ENCODE results near the gene TLR9.
A peak's percentile ranks its signal among the peaks of the same experiment; 100 is the strongest.

The TLR9 gene

DNA sequence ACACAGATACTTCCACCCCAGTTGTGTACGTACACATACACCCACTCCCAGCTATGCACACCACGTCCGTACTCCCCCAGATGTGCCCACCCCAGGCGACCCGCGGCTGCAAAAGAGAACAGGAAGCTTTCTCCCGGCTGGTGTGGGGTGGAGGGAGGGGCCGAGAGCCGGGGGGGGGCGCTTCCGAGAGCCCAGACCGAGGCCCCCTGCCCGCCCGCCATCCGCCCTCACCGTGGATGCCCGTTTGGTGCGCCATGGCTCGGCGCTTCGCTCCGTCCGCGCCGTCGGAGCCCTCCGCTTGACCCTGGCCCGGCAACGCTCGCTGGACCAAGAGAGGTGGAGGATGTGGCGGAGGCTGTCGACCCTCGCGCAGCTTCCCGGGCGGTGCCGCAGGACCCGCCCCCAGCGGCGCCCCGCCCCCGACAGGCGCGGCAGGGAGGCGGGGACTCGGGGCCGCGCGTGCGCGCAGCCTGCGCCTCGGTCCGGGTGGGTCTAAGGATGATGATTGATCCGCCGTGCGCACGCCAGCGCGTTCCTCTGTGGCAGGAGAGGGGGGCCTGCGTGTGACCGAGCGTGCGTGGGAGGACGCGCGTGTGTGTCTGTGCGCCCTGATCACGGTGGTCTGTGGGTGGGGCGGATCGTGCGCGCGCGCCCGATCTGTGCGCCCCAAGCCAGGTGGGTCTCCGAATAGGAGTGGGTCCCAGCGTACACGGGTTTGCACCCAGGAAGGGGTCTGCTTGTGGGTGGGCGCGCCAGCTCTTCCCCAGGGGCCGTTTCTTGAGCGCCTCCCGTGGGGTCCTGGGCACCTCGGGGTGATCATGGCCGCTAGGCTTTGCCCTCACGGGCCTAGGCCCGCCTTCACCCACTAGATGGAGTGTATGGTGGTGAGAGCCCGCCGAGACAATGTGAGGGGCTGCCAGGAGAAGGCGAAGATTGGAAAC is 13.6 kb upstream of the TLR9 start, which contains the start of gene TWF2:
Gene TWF2 (minus strand): TSS at position 398 of the 941 bp plus-strand sequence. CDS start 142 bp downstream, at position 256.
- peaks cover 34% of the 10 kb centered on the region for H3K4me1 ChIP-seq (ENCODE audit: low read depth, poor library complexity, severe bottlenecking)
- no peaks in the 10 kb centered on the region for H4K20me1 ChIP-seq (ENCODE audit: insufficient read depth)
- H3K36me3 ChIP-seq (ENCODE audit: insufficient read depth): no peaks in the 10 kb centered on the region
- H3K27ac ChIP-seq: peak within 1 kb of the TSS; percentile 44
- H3K27me3 ChIP-seq (ENCODE audit: insufficient read depth, low read depth): no peaks in the 10 kb centered on the region
- TF ChIP-seq, protein P1, sequence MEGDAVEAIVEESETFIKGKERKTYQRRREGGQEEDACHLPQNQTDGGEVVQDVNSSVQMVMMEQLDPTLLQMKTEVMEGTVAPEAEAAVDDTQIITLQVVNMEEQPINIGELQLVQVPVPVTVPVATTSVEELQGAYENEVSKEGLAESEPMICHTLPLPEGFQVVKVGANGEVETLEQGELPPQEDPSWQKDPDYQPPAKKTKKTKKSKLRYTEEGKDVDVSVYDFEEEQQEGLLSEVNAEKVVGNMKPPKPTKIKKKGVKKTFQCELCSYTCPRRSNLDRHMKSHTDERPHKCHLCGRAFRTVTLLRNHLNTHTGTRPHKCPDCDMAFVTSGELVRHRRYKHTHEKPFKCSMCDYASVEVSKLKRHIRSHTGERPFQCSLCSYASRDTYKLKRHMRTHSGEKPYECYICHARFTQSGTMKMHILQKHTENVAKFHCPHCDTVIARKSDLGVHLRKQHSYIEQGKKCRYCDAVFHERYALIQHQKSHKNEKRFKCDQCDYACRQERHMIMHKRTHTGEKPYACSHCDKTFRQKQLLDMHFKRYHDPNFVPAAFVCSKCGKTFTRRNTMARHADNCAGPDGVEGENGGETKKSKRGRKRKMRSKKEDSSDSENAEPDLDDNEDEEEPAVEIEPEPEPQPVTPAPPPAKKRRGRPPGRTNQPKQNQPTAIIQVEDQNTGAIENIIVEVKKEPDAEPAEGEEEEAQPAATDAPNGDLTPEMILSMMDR (conservative IDR thresholded peaks at IDR 0.05; ENCODE audit: low read depth, low read length): no peak
- peak within 1 kb of the TSS; percentile 54 for H3K4me2 ChIP-seq
- peak within 1 kb of the TSS; percentile 64 for H2AFZ ChIP-seq (ENCODE audit: low read depth)
- H3K9ac ChIP-seq: peak within 1 kb of the TSS; percentile 59
- H3K79me2 ChIP-seq (ENCODE audit: insufficient read depth, low read depth): no peaks in the 10 kb centered on the region
- peak within 1 kb of the TSS; percentile 7 for H3K4me3 ChIP-seq (IDR thresholded peaks at IDR 0.05; ENCODE audit: insufficient read depth, low read depth, low read length)

DNA sequence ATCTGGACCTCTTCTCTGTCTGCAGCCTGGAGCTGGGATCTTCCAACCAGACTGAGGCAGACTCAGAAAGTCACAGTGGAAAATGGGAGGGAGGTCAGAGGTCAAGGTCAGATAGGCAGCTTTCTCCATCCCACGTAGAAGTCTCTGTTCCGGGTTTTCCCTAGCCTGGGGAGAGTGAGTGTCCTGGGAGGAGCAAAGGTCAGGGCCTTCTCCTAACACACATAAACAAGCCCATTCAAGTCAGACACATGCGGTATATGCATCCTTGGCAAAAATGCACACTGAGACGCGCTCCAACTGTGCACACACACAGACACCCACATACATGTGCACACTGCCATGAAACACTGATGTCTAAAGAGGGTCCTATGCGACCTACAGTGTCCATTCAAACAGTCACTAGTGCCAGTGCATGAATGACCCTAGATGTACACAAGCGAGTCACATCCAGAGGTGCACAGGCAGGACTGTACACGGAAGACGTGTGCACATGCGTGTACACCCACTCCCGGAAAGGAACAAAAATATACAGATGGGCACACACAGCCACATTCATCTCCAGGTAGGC is 12.8 kb upstream of the TLR9 start:
- Histone ChIP-seq H3K4me2 (peak overlapping the region; percentile 45; the same call in 1 of the 2 replicates), H3K9ac (no peak overlapping the region; the same call in 1 of the 2 replicates), H3K4me3 (IDR thresholded peaks at IDR 0.05; ENCODE audit: insufficient read depth, low read depth, low read length) (peak overlapping the region; percentile 7), H3K36me3 (ENCODE audit: insufficient read depth) (no peaks in the 10 kb centered on the region), H4K20me1 (ENCODE audit: insufficient read depth) (no peaks in the 10 kb centered on the region), H3K27me3 (ENCODE audit: insufficient read depth, low read depth) (no peaks in the 10 kb centered on the region), H3K79me2 (ENCODE audit: insufficient read depth, low read depth) (no peaks in the 10 kb centered on the region), H3K27ac (no peak overlapping the region), H2AFZ (ENCODE audit: low read depth) (peak overlapping the region; percentile 64), H3K4me1 (ENCODE audit: low read depth, poor library complexity, severe bottlenecking) (peaks cover 34% of the 10 kb centered on the region)
- TF ChIP-seq, protein P1 (conservative IDR thresholded peaks at IDR 0.05; ENCODE audit: low read depth, low read length): no peak

DNA sequence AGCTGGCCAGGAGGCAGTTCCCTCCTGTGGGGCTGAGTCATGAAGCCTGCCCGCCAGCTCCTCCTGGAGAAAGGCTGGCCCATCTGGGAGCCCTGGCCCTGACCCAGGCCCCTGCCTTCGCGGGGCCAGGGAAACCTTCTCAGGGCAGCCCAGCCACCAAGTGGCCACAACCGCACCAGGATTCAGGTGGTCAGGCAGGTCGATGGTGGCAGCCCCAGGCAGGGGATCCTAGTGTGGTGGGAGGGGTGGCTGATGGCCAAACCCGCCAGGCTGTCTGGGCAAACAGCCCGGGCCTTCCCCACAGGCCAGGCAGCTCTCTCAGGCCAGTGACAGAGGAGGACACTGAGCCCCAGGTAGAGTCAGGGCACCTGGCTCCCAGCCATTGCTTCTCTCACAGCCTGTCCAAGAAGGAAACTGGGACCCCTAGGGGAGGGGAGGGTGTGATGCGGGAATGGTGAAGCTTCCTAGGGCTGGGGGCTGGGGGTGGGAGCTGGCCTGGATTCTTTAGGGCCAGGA is 12.3 kb upstream of the TLR9 start:
- Histone ChIP-seq H2AFZ (ENCODE audit: low read depth) (no peak overlapping the region), H3K4me3 (IDR thresholded peaks at IDR 0.05; ENCODE audit: insufficient read depth, low read depth, low read length) (peak overlapping the region; percentile 7), H3K9ac (no peak overlapping the region), H4K20me1 (ENCODE audit: insufficient read depth) (no peaks in the 10 kb centered on the region), H3K27me3 (ENCODE audit: insufficient read depth, low read depth) (no peaks in the 10 kb centered on the region), H3K27ac (no peak overlapping the region), H3K79me2 (ENCODE audit: insufficient read depth, low read depth) (no peaks in the 10 kb centered on the region), H3K4me1 (ENCODE audit: low read depth, poor library complexity, severe bottlenecking) (peaks cover 34% of the 10 kb centered on the region), H3K4me2 (peak overlapping the region; percentile 45; the same call in 1 of the 2 replicates), H3K36me3 (ENCODE audit: insufficient read depth) (no peaks in the 10 kb centered on the region)
- TF ChIP-seq, protein P1 (conservative IDR thresholded peaks at IDR 0.05; ENCODE audit: low read depth, low read length): no peak

DNA sequence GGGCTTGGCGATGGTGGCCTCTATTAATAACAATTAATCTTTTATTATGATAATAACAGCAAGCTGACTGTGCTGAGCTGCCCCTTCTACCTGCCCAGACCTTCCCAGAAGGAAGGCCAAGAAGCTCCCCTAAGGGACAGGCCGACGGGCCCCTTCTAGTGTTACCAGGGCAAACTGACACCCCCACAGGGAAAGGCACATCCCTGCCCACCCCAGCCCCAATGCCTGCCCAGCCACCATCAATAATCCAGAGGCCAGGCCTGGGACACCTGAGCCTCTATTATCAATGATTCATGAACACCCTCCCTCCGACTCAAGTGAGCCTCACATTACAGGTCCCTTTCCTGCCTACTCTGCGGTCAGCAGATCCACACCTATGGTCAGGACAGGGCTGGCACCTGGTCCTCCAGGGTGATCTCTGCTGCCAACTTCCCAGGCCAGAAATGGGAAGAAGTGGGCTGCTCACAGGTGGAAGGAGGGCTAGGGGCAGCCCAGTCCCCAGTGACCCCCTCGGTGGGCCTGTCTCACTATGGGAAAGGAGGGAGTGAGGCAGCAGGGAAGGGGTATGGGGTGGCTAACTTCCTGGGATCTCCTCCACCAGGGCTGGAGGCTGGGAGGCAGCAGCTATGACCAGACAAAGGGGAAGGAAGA is 11.7 kb upstream of the TLR9 start:
- Histone ChIP-seq H3K79me2 (ENCODE audit: insufficient read depth, low read depth) (no peaks in the 10 kb centered on the region), H3K27ac (no peak overlapping the region), H3K27me3 (ENCODE audit: insufficient read depth, low read depth) (no peaks in the 10 kb centered on the region), H4K20me1 (ENCODE audit: insufficient read depth) (no peaks in the 10 kb centered on the region), H3K9ac (no peak overlapping the region), H2AFZ (ENCODE audit: low read depth) (no peak overlapping the region), H3K4me3 (IDR thresholded peaks at IDR 0.05; ENCODE audit: insufficient read depth, low read depth, low read length) (no peak overlapping the region), H3K4me1 (ENCODE audit: low read depth, poor library complexity, severe bottlenecking) (peaks cover 34% of the 10 kb centered on the region), H3K36me3 (ENCODE audit: insufficient read depth) (no peaks in the 10 kb centered on the region), H3K4me2 (no peak overlapping the region)
- TF ChIP-seq, protein P1 (conservative IDR thresholded peaks at IDR 0.05; ENCODE audit: low read depth, low read length): no peak

All from KMS-11 (cell line).